Keratinocyte (primary cell): ENCODE data around the gene METTL8. TPM values are rescaled to one million over a fixed set of nuclear protein-coding genes. Genes with fewer than 3 reads are reported as not detected.

Source experiments
- DNase-seq: peaks from one replicate; pipeline ENCODE4 v3.0.0-alpha.2; 2011; ENCODE audit warnings: low read depth, missing footprints, low spot score
- FAIRE-seq: peaks from 2 replicates; lab custom pipeline; 2011; peaks lifted over from hg19 to GRCh38; lab: Jason Lieb, UNC
- H2AFZ ChIP-seq: 2 replicates; pipeline ENCODE4 v1.6.0; 2012; ENCODE audit warnings: low read length, control low read depth, inconsistent platforms; ENCODE audit not compliant: control insufficient read depth
- H3K27ac ChIP-seq: 2 replicates; pipeline ENCODE4 v1.5.1; 2011; ENCODE audit warnings: low read length; ENCODE audit not compliant: control insufficient read depth, insufficient read depth
- H3K27me3 ChIP-seq: 3 replicates; pipeline ENCODE4 v1.6.0; 2011; ENCODE audit warnings: low read length; ENCODE audit not compliant: control insufficient read depth, insufficient read depth; ENCODE audit errors: extremely low read depth
- H3K36me3 ChIP-seq, 2 experiments: 2 replicates in 1 of 2; 3 replicates in 1 of 2; pipeline ENCODE4 v1.5.1; 2011; ENCODE audit warnings: low read length in 2 of 2, mild to moderate bottlenecking in 1 of 2; ENCODE audit not compliant: control insufficient read depth in 2 of 2, insufficient read depth in 2 of 2; ENCODE audit errors: extremely low read depth in 1 of 2
- H3K4me1 ChIP-seq: 3 replicates; pipeline ENCODE4 v1.5.1; 2011; ENCODE audit warnings: low read length; ENCODE audit not compliant: control insufficient read depth, insufficient read depth; ENCODE audit errors: extremely low read depth
- H3K4me2 ChIP-seq: 3 replicates; pipeline ENCODE4 v1.6.0; 2011; ENCODE audit warnings: low read depth, low read length; ENCODE audit not compliant: control insufficient read depth, insufficient read depth; ENCODE audit errors: extremely low read depth
- H3K4me3 ChIP-seq, 3 experiments: fragments of 200-600 bp in 1 of 3; sonication (generic) in 1 of 3; 2 replicates in 2 of 3; 3 replicates in 1 of 3; pipeline ENCODE4 v1.5.1; 2011 to 2016; ENCODE audit warnings: low read length in 3 of 3, mild to moderate bottlenecking in 3 of 3, control low read depth in 2 of 3, inconsistent platforms in 1 of 3, low read depth in 1 of 3, mixed read lengths in 1 of 3, mixed run types in 1 of 3, moderate library complexity in 1 of 3; ENCODE audit not compliant: control insufficient read depth in 2 of 3, insufficient read depth in 2 of 3; ENCODE audit errors: extremely low read depth in 1 of 3
- H3K79me2 ChIP-seq: 2 replicates; pipeline ENCODE4 v1.6.0; 2012; ENCODE audit warnings: low read length; ENCODE audit not compliant: control insufficient read depth, insufficient read depth
- H3K9ac ChIP-seq: 3 replicates; pipeline ENCODE4 v1.6.0; 2011; ENCODE audit warnings: low read length; ENCODE audit not compliant: control insufficient read depth, insufficient read depth; ENCODE audit errors: extremely low read depth
- H3K9me1 ChIP-seq: 3 replicates; pipeline ENCODE4 v1.6.0; 2011; ENCODE audit warnings: low read length; ENCODE audit not compliant: control insufficient read depth, insufficient read depth; ENCODE audit errors: extremely low read depth
- H3K9me3 ChIP-seq: 2 replicates; pipeline ENCODE4 v1.5.1; 2012; ENCODE audit warnings: low read depth, low read length; ENCODE audit not compliant: control insufficient read depth
- H4K20me1 ChIP-seq: 3 replicates; pipeline ENCODE4 v1.6.0; 2011; ENCODE audit warnings: low read length; ENCODE audit not compliant: control insufficient read depth, insufficient read depth; ENCODE audit errors: extremely low read depth
- EZH2 ChIP-seq: IDR thresholded peaks from one replicate; pipeline ENCODE4 v1.6.1; 2012; ENCODE audit warnings: inconsistent platforms, mild to moderate bottlenecking, low read length, moderate library complexity
- dilution Hi-C: fragments of 300-500 bp; cut with MboI; formaldehyde crosslinking; loops from one replicate; pipeline ENCODE4 v1.7.0; 2020; ENCODE audit warnings: low sequenced_read_pairs; ENCODE audit not compliant: extremely low pct_ligation_motif_present
- polyA plus RNA-seq, 5 experiments: library from polyadenylated mRNA; depleted of rRNA in 3 of 5; stranded (reverse) in 3 of 5; stranded (forward) in 1 of 5; unstranded in 1 of 5; fragments of >200 nt; gene quantifications; 1 replicate in 1 of 5; 2 replicates in 3 of 5; 3 replicates in 1 of 5; pipeline versions ENCODE4 v1.2.1 to v1.2.3, GENCODE V29; 2011 to 2012; ENCODE audit warnings: missing spikeins in 2 of 5, low read depth in 1 of 5, low replicate concordance in 1 of 5
- TF ChIP-seq, protein P1 (sequence below), 3 experiments: IDR thresholded peaks in 1 of 3; conservative IDR thresholded peaks in 1 of 3; optimal IDR thresholded peaks in 1 of 3; 2 replicates in 2 of 3; 3 replicates in 1 of 3; pipeline versions ENCODE3 to v1.5.1; 2011; ENCODE audit warnings: low read length in 3 of 3, mild to moderate bottlenecking in 3 of 3, moderate library complexity in 2 of 3, control low read depth in 1 of 3, inconsistent platforms in 1 of 3; ENCODE audit not compliant: insufficient read depth in 2 of 3; ENCODE audit errors: extremely low read depth in 1 of 3

METTL8 gene
- polyA plus RNA-seq, 1 donor (not counting 4 experiments of a cell fraction or from before 2014, with no cell fraction given) = 81.2 TPM

DNA sequence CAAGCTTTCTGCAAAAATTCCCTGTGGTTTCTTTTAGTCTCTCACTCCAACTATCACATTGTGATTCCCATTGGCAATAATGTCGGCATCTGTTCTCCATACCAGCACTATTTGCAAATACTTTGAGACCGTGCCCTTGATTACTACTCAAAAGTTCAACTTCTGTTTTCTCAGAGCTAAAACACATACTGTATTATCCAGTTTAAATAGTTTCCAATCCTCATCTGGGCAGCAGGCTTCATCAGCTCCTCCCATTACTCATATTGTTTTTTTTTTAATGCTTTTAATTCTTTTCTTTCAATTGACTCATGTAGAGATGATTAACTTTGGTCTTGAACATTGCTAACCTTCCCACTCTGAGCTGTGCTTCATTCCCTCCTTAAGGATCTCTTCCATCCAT lies 135.8 kb downstream of the METTL8 start:
- H3K9me3 ChIP-seq = no peaks in the 10 kb centered on the region
- FAIRE-seq (no peak), DNase-seq (no peak)
- H3K36me3 ChIP-seq = no peaks in the 10 kb centered on the region
- H3K4me1 ChIP-seq = peaks cover 11% of the 10 kb centered on the region
- dilution Hi-C loops = no loop called here
- peaks cover 2% of the 10 kb centered on the region for H3K9me1 ChIP-seq
- no peaks in the 10 kb centered on the region for H3K79me2 ChIP-seq
- H3K9ac ChIP-seq = no peak overlapping the region
- H3K4me2 ChIP-seq = no peak overlapping the region
- no peaks in the 10 kb centered on the region for H3K27me3 ChIP-seq
- no peak overlapping the region for H2AFZ ChIP-seq
- TF ChIP-seq EZH2 = no peak
- TF ChIP-seq, protein P1, sequence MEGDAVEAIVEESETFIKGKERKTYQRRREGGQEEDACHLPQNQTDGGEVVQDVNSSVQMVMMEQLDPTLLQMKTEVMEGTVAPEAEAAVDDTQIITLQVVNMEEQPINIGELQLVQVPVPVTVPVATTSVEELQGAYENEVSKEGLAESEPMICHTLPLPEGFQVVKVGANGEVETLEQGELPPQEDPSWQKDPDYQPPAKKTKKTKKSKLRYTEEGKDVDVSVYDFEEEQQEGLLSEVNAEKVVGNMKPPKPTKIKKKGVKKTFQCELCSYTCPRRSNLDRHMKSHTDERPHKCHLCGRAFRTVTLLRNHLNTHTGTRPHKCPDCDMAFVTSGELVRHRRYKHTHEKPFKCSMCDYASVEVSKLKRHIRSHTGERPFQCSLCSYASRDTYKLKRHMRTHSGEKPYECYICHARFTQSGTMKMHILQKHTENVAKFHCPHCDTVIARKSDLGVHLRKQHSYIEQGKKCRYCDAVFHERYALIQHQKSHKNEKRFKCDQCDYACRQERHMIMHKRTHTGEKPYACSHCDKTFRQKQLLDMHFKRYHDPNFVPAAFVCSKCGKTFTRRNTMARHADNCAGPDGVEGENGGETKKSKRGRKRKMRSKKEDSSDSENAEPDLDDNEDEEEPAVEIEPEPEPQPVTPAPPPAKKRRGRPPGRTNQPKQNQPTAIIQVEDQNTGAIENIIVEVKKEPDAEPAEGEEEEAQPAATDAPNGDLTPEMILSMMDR (optimal IDR thresholded peaks at IDR 0.05 in 1 of 3, IDR thresholded peaks at IDR 0.05 in 1 of 3, conservative IDR thresholded peaks at IDR 0.05 in 1 of 3; ENCODE audit: extremely low read depth in 1 of 3, insufficient read depth in 2 of 3, low read length in 3 of 3) = no peak
- no peak overlapping the region for H3K4me3 ChIP-seq
- no peaks in the 10 kb centered on the region for H4K20me1 ChIP-seq
- H3K27ac ChIP-seq = no peak overlapping the region

DNA sequence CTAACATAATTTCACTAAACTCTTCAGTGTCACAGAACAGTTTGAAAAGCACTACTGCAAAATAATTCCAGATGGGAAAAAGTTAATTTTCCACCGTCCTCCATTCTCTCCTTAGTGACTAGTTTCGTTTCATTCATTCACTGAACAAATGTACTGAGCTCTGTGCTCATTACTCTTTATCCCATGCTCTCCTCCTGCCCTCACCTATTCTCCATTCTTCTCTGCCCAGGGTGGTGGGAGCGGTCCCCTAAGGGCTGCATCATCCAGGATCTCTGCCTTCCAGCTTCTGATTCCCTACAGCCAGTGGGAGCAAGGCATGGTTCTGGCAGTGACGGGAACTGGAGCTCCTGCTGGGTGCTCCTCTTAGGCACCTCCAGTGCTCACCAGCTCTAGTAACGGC lies 139.2 kb downstream of the METTL8 start:
- dilution Hi-C loops = no loop called here
- Histone ChIP-seq H3K4me2 (no peak overlapping the region), H3K36me3 (no peaks in the 10 kb centered on the region), H3K4me3 (no peak overlapping the region), H3K27me3 (no peaks in the 10 kb centered on the region), H3K9me1 (peaks cover 2% of the 10 kb centered on the region), H3K9me3 (no peaks in the 10 kb centered on the region), H3K79me2 (no peaks in the 10 kb centered on the region), H4K20me1 (no peaks in the 10 kb centered on the region), H3K4me1 (peaks cover 13% of the 10 kb centered on the region), H2AFZ (no peak overlapping the region), H3K9ac (no peak overlapping the region), H3K27ac (no peak overlapping the region)
- TF ChIP-seq, protein P1 (optimal IDR thresholded peaks at IDR 0.05 in 1 of 3, IDR thresholded peaks at IDR 0.05 in 1 of 3, conservative IDR thresholded peaks at IDR 0.05 in 1 of 3; ENCODE audit: extremely low read depth in 1 of 3, insufficient read depth in 2 of 3, low read length in 3 of 3) = no peak
- TF ChIP-seq EZH2 = no peak
- no peak for DNase-seq
- no peak for FAIRE-seq
